Measurements from ENCODE around the gene MCRIP1. TPM values are rescaled to one million over a fixed set of nuclear protein-coding genes. Genes with fewer than 3 reads are reported as not detected.

Gene MCRIP1
- total RNA-seq, 1 experiment from 2014 or later = 58.3 TPM

DNA sequence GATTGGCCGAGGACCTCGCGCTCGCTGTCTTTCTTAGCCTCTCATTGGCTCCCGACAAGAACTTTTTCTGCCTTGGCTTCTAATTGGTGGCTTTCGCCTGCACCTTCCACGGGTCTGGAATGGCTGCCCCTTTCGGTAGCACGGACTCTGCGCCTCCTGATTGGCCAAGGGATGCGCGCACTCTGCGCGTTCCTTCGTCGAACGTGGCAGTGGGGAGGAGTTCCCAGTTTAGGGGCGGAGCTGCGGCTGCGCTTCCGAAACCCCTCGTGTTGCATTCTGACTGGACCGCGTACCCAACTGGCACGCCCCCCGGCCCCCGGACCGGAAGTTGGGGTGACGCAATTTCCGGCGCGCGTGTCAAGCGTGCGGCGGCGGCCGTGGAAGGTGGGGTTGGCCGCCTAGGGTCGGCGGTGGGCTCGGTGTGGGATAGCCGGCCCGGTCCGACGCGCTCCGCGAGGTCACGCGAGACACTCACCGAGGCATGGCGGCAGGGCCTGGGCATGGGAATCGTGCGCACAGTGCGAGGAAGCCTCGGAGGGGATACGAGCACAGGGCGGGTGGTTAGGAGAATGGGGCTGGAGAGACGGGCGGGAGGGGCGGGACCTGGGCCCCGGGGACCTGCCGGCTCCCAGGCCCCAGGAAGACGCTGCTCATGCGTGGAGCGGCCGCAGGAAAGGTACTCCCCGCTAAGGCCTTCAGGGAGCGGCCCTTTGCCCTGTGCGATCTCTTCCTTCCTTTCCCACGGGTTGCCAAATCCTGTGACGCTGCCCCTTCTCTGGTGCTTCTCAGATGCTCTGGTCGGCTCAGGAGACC lies 27.9 kb upstream of the MCRIP1 start:
- DNase-seq (ENCODE audit: low read depth) = peak; percentile 100

DNA sequence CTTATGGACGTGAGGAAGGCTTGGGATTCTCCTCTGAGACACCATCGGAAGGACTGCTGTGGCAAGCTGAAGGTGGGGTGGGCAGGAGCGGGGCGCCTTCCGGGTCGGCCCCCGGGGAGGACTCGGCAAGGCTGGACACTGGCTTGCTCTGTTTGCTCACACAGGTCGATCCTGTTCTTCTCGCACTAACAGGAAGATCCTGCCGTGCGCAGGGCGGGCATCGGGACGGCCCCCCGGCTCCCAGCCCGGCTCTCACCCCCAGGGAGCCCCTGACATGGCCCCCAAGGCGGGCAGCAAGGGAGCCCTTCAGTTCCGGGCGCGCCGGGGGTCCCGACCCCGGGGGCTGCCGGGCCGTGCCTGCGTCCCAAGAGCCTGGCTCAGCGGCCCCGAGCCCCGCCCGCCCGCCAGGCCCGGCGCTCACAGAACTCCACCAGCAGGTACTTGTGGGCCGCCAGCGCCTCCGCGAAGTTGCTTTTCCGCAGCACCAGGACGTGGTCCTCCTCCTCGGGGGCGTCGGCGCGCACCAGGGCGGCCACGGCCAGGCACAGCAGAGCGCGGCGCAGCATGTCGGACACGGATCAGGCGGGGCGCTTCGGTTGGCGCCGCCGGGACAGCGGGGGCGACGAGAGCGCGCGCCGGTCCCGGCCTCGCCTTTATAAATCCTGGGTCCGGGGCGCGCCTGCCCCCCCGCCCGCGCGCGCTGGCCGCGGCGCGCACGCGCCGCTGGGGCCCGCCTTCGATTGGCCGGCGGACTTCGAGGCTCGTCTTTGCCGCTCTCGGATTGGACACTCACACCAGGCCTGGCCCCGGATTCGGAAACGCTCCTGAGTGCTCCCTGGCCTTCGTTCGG lies 27.0 kb upstream of the MCRIP1 start, which contains the start of gene P4HB:
Gene P4HB (minus strand): TSS at position 630 of the 850 bp plus-strand sequence. CDS start 64 bp downstream, at position 566.
- DNase-seq (ENCODE audit: low read depth) = peak; percentile 13

GRCh38 chr17:81858967-81859905 lies 26.1 kb upstream of the MCRIP1 start:
- no peak for DNase-seq (ENCODE audit: low read depth)

DNA sequence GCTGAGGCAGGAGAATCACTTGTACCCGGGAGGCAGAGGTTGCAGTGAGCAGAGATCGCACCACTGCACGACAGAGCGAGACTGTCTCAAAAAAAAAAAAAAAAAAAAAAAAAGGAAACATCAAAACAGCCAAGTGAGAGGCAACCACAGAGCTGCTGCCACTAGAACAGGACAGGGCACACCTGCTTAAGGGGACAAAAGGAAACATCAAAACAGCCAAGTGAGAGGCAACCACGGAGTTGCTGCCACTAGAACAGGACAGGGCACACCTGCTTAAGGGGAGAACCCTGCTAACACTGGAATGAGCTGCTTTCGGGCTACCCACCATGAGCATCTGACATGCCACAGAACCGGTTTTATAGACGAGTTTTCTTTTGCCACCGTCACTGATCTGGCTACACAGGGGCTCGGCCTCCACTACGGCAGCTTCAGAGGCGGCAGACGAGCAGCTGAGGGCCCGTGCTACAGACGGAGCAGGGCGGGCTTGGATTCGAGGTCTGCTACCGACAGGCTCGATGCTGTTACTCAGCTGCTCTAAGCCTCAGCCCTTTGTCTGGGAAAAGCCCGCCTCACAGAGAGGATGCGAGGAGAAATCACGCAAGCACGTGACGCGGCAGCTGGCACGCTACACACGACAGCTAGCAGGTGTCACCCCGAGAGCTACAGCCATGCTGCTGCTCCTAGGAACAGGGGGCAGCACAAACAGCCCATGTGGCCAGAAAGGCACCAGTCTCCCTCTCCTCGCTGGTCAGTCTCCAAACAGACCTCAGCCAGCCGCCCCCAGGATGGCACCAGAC lies 25.3 kb upstream of the MCRIP1 start:
- no peak for DNase-seq (ENCODE audit: low read depth)

GRCh38 chr17:81854974-81855774 lies 22.1 kb upstream of the MCRIP1 start:
- no peak for DNase-seq (ENCODE audit: low read depth)

DNA sequence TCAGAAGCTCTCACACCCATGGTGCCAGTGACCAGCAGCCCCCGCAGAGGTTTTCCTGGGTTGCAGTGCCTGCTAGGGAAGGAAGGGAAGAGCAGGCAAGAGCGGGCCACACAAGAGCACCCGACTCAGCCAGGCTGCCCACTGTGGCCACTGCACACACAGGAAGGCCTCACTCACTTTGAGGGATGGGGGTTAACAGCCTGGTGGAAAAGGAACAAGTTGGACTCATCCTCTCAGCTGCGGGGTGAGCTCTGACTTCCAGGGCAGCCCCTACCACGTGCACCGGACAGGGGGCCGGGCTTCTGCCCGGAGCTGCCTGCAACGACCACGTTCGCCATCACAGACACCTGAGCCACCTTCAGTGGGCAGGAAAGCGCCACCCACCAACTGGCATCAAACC lies 19.1 kb upstream of the MCRIP1 start:
- no peak for DNase-seq (ENCODE audit: low read depth)

GRCh38 chr17:81851423-81851822 lies 18.3 kb upstream of the MCRIP1 start:
- DNase-seq (ENCODE audit: low read depth) = no peak

- no peak for DNase-seq (ENCODE audit: low read depth)
Observed at GRCh38 chr17:81849457-81849856, 16.4 kb upstream of the MCRIP1 start.

DNA sequence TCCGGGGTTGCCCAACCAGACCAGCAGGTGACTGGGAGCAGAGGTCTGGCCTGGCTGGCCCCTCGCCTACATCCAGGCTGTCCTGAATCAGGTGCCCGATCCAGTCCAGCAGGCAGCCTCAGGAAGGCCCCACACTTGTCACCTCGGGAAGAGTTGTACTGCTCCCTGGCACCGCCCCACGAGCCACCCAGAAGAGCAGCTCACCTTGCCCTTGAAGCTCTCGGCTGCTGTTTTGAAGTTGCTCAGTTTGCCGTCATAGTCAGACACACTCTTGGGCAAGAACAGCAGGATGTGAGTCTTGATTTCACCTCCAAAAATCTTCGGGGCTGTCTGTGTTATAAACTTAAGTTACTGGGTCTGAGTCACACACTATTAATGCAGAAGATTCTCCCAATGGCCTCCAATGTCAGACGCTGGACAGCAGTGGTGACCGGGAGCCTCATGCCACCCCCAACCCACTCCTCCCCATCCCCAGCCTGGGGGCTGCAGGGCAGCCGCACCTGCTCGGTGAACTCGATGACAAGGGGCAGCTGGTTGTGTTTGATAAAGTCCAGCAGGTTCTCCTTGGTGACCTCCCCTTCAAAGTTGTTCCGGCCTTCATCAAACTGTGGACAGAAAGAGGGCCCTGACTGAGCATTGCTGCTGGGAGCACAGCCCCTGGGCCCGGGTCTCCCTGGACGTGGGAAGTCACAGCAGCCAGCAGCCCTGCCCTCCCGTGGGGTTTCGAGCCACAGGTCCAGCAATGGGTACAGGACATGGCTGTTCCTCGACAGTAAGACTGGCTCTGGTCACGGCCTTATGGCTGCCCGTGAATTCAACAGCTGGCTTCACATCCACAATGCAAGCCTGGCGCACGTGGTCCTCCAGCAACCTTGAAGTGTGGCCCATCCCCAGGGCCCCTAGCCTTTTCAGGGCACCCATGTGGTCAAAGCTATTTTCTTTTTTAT lies 13.9 kb upstream of the MCRIP1 start:
- no peak for DNase-seq (ENCODE audit: low read depth)

GRCh38 chr17:81845881-81846742 lies 13.0 kb upstream of the MCRIP1 start:
- no peak for DNase-seq (ENCODE audit: low read depth)

GRCh38 chr17:81845361-81845760 lies 12.3 kb upstream of the MCRIP1 start:
- no peak for DNase-seq (ENCODE audit: low read depth)

GRCh38 chr17:81844887-81845286 lies 11.8 kb upstream of the MCRIP1 start:
- no peak for DNase-seq (ENCODE audit: low read depth)

DNA sequence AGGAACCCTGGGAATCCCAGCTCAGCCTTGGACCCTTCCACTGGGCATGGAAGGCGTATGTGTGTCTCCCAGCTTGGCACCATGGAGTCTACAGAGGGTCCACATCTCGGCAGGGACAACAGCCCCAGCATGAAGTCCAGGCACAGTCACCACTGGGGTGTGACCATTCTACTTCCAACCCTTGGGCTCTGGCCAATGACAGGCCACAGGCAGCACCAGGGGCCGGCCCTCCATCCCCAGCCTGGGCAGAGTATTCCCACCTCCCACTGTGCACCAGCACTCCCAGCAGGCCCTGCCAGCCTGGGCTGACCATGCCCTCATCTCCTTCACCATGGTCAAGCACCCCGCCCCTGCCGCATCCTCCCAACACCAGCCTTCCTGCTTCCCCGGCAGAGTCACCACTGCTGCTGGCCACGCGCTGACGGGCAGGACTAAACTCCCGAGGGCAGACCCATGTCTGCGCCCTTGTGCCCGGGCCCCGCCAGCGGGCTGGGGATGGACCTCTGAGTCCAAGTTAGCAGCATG lies 11.3 kb upstream of the MCRIP1 start:
- no peak for DNase-seq (ENCODE audit: low read depth)

GRCh38 chr17:81843713-81844326 lies 10.7 kb upstream of the MCRIP1 start:
- no peak for DNase-seq (ENCODE audit: low read depth)

- DNase-seq (ENCODE audit: low read depth) = peak; percentile 17
Observed at GRCh38 chr17:81842725-81843504, 9.8 kb upstream of the MCRIP1 start.

DNA sequence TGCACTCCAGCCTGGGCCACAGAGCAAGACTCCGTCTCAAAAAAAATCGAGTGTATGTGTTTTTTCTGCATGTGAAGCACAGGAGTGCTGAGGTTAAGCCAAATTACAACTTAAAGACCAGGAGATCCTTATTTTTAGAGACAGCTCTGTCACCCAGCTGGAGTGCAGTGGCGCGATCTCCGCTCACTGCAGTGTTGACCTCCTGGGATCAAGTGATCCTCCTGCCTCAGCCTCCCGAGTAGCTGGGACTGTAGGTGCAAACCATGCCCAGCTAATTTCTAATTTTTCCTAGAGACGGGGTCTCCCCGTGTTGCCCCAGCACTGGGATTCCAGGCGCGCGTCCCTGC lies 9.3 kb upstream of the MCRIP1 start:
- DNase-seq (ENCODE audit: low read depth) = no peak
